Inflammatory macrophage (primary cell): ENCODE results near the gene ADAT1.
"Not testable (repeated sequence)": the region's sequence is repeated elsewhere in the genome, so short reads cannot be mapped to it uniquely, and the experiment has no call there.

ENCODE experiments used
- DNase-seq, 2 donors: peaks; one replicate each; pipeline ENCODE4 v3.0.0-alpha.2; 2020 to 2022

The ADAT1 gene

GRCh38 chr16:75620326-75621169 is 2.5 kb downstream of the ADAT1 start:
- DNase-seq: no peak

GRCh38 chr16:75618780-75619179 is 4.3 kb downstream of the ADAT1 start:
- no peak for DNase-seq

- no peak for DNase-seq
Measured at GRCh38 chr16:75617121-75617520, 6.0 kb downstream of the ADAT1 start.

DNA sequence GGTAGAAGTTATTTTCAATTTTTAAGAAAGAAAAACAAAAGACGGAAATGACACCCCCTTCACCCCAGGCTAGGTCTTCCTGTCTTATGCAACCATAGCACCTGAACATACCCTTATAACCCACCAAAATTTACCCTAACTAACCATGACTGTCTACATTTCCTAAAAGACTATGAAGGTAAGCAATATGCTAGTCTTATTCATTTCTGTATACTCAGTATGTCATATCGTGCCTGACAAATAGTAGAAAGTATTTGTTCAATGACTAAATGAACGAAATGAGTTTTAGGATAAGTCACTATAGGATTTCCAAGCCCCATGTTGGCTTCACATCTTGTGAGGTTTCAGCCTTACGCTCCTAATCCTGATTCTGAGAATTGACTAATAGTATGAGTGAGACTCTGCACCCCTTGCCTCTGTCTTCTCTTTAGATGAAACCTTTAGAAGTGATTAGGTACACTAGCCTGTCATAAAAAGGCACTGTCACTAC is 6.5 kb downstream of the ADAT1 start:
- no peak for DNase-seq

DNA sequence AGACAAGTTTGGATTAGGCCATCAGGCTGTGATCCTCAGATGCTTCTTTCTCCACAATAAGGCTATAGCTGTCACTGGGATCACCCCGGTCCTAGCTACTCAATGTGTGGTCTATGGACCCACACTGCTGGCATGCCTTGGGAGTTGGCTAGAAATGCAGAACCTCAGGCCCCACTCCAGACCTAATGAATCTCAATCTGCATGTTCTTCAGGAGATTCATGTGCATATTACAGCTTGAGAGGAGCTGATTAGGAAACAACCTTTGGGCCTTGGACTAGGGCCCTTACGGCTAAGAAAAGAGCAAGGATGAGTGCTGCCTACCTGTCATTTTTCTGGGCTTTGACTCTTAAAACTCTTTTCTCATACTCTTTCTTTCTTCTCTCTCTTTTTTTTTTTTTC is 7.5 kb downstream of the ADAT1 start:
- no peak for DNase-seq

DNA sequence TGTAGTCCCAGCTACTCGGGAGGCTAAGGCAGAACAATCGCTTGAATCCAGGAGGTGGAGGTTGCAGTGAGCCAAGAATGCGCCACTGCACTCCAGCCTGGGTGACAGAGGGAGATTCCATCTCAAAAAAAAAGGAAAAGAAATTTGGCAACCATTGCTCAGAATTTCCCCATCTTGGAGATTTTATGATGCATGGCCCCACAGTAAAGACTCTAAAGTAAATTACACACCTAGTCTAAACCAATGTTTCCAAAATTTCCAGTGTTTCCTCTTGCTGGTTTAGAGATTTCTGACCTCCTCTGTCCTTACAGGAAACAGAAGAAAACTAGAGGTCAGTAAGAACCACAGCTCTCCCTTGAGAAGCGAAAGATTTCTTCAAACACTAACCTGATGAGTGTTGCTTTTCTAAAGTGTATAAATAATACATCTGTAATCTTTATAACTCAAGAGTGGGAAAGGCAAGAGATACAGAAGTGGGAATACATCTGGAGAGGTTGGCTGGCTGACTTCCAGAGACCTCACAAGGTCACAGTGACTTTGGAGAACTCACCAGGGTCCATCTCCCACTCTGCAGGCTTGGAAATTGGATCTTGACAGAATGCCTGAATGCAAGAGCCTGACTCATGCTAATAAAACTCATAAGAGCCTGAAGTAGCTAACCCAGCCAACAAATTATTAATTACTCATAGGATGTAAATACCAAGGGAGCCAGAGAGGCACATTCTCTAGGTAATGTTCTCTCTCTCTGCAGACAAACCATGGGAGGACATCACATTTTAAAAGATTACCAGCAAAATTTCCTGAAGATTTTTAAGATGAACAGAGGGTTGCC is 8.8 kb downstream of the ADAT1 start:
- no peak for DNase-seq

- no peak for DNase-seq
Measured at GRCh38 chr16:75606507-75606906, 16.6 kb downstream of the ADAT1 start.

GRCh38 chr16:75603241-75603640 is 19.8 kb downstream of the ADAT1 start:
- no peak for DNase-seq

DNA sequence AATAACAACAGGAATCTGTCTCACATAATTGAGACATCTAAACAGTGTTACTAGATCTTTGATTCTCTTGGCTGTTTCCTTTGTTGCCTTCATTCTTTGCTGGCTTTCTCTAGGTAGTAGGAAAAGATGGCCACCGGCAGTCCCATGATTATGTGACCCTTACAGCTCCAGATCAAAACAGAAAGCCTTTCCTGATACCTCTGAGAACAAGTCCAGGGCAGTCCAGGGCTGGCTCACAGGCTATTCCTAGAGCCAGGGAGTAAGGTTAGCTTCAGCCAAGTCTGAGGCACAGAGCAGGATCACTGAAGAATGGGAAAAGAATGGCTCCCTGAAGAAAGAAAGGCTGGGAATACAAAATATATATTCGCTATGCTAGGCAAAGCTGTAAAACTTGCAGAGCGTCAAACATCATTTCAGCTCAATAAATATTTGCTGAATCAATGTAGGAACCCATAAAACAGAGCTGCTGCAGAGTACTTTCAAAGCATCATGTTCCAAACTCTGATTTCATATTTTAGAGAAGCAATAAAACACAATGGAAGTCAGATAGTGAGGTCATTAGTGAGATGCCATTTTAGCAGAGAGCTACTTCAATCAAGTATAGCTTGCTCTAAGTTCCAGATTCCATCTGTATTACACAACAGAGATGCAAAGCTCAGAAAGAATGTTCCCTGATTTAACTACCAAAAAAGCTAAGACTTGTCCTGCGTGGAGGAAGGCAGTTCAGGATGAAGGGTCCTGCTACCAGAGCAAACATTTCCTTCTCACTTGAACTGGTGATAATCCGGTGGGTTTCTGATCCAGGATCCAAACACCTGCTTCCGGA is 23.4 kb downstream of the ADAT1 start:
- DNase-seq: no peak

GRCh38 chr16:75593825-75594820 is 29.0 kb downstream of the ADAT1 start:
- DNase-seq: no peak

DNA sequence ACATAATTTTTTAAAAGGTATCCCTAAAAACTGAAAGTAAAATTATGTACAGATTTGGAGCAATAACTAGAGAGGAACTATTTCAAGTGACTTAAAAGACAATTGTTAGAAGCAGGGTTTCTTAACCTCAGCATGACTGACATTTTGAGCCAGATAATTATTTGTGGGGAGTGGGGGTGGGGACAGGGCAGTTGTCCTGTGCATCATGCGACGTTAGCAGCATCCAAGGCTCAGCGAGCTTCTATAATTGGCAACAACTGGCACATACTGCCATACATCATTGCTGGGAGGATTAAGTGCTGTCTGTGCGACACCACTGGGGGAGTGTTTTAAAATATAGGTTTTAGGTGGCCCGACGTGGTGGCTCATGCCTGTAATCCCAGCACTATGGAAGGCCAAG is 29.8 kb downstream of the ADAT1 start:
- no peak for DNase-seq

DNA sequence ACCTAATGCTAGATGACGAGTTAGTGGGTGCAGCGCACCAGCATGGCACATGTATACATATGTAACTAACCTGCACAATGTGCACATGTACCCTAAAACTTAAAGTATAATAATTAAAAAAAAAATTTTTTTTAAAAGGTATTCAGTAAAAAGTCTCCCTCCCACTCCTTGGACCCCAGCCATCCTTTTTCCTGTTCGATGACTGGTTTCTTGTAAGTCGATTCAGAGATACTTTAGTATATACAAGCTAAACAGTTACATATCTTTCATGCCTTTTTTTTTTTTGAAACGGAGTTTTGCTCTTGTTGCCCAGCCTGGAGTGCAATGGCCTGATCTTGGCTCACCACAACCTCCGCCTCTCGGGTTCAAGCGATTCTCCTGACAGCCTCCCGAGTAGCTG is 31.2 kb downstream of the ADAT1 start:
- DNase-seq: not testable (repeated sequence)

GRCh38 chr16:75590920-75591843 is 31.9 kb downstream of the ADAT1 start:
- DNase-seq: no peak

DNA sequence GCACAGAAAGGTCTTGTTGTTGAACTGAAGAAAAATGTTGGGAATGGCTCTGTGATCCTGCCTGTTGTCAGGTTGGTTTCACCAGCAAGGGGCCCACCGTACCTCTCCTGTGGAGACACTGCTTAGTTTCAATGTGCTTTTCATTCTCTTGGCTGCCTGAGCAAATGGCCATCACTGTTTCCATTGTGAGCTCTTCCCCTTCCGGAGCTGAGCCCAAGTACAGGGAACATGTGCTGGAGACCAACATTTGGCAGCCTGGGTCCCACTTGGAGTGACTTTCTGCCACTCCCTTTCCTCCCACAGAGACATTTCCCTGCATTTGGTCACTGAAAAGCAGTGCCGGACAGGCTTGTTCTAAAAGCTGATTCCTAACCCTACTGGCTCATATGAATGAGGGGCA is 33.8 kb downstream of the ADAT1 start:
- no peak for DNase-seq

DNA sequence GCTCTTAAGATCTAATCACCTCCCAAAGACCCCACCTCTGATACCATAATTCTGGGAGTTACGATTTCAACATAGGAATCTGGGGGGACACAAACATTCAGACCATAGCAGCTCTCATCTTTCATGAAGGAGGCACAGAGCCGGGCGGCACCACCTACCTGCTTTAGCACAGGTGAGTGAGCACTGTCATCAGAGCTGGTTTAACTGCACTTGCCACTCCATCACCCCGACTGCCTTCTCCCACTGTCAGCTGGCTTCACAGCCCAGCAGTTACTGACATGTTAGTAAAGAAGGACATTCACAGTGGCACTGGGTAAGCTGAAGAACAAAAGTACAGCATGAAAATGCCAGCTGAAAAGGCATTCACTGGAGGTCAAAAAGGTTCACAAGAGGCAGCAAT is 34.4 kb downstream of the ADAT1 start:
- DNase-seq: no peak

DNA sequence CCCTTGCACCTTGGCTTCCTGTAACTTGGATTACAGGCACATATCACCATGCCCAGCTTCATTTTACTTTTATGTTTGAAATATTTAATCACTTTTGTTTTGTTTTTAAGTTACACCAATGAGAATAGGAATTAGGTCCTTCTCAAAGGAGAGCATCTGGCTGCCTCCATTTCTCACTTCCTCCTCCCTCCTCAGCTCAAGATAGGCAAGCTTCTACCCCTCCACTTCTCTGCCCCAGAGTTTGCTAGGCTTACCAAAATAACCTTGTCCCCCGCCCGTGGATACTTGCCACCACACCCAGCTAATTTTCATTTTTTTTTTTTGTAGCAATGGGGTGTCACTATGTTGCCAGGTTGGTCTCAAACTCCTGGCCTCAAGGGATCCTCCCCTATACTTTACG is 39.0 kb downstream of the ADAT1 start:
- no peak for DNase-seq

GRCh38 chr16:75579281-75579834 is 43.7 kb downstream of the ADAT1 start:
- no peak for DNase-seq

DNA sequence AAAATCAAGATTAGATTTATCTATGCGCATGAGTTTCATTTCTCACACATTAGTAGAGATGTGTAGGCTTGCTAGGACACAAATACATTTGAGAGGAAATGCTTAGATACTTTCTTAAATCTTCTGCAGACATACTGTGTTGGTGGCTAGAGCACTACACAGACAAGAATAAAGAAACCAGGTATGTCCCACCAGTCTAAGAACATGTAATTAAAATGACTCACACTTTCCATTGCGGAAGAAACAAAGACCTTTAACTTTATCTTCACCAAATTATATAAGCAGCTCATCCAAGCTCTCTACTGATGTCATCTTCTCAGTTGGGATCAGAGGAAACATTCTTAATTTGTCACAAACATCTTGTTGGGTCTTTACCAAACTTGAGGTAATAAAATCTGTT is 44.4 kb downstream of the ADAT1 start:
- no peak for DNase-seq

GRCh38 chr16:75578212-75578611 is 44.9 kb downstream of the ADAT1 start:
- DNase-seq: no peak

GRCh38 chr16:75576384-75576811 is 46.7 kb downstream of the ADAT1 start:
- DNase-seq: no peak
